NCI-H1092 (cell line): ENCODE results near the gene ZNF521.
"Not testable (repeated sequence)": the region's sequence is repeated elsewhere in the genome, so short reads cannot be mapped to it uniquely, and the experiment has no call there.

ENCODE experiments used
- DNase-seq: peaks from one replicate; lab custom pipeline; 2025; lab: John Stamatoyannopoulos, UW

ZNF521 gene

DNA sequence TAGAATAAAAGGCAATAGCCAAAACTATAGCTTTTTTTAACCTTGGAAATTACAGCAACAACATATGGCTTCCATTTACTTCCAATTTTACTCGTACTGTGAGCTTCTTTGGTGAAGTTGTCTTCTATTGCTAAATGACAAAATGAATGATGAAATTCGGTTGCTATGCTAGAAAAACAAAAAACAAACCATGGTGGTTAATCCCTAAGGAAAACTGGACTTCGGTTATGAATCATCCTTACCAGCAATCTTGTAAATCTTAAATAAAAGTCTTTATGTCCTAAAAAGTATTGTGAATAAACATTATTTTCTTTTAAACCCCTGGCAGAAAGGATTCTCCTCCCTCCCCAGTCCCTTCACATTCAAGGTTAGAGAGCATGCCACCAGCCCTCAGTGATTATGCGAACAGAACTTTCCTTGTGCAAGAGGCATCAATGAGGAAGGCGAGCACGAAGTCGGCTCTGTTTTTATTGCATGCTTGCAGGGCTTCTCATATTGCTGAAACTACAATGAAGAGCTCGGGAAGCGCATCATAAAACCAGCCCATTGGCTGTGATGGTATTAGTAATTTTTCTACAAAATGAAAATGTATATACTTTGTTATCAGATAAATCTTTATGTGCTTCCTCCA lies 62.9 kb downstream of the ZNF521 start:
- DNase-seq = no peak

DNA sequence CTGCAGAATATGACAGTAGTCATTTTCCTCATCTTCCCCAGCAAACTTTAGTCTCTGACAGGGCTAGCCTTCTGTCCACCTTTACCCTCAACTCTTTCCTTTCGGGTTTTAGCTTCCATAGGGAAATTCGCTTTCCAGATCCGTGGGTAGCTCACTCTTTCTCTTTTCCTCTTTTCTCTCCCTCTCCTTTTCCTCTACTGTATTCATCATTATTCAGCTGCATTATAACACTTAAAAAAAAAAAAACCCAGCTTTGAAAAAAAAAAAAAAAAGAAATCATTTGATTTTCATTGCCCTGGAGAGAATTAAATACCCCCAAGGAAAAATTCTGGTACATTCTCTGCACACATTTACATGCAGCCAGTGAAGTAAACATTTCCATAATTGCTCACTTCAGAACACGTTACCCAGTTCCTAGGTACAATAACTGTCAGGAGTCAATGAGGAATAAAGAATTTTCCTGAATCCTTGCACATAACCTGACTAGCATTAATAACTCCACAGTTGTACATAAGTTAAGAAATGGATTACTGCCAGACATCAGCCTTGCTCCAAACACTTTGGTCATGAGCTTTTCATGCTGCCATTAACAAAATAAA lies 63.5 kb downstream of the ZNF521 start:
- no peak for DNase-seq

DNA sequence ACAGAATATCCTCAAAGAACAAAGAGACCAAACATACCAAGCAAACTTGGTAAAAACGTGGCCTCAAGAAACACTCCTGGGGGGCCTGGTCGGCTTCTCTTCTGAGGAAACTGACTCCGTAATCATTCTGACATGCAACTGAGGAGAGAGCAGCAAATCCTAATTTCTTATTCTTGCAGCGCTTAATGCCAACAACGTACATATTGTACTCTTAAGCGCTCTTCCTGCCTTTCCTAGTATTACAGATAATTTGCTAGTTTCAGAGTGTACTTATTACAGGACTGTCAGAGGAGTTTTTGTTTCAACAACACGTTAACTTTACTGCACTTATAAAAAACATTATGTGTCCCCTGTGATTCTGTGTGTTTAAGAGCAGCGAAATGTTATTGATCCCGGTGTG lies 64.9 kb downstream of the ZNF521 start:
- DNase-seq = no peak

DNA sequence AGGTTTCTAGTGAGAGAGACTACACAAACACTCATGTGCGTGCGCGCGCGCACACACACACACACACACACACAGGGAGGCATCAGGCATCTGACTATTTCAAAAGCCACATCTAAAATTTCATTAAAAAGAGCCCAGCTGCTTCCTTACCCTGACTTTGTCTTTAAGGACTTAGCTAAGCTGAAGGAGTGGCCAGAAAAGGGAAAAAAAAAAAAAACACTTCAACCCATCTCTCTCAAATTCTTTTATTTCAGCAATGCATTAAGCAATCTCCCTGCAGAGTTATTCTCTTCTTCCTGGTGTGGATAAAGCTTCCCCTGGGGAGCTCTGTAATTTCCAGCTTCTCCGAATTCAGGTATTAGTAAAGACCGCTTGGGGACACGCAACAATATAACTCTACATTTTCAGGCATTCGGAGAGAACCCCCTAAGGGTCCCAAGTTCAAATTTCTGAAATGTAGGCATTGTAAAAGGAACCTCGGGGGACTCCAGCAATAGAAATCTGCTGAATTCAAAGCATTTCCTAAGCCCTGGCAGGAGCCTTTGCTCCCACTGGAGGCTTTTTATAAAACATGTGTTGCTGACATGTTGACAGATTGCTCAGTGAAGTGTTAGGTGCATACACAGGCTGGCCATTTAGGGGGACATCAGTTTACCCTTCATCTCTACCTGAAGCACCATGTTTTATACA lies 67.0 kb downstream of the ZNF521 start:
- no peak for DNase-seq

DNA sequence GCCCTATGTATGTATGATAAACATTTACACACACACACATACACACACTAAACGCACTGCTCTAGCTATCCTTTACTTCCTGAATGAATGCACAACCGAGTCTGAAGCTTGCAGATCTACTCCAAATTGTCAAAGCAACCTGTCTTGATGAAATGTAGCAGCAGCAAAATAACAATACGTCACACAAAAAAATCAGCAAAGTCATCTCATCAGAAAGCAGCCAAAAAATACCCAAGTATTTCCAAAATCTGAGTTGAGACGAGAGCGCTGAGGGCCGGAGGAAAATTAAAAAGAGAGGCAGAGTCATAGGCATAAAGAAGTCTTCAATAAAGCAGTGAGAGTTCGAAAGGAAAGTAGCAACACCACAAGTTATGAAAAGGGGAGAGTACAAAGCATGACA lies 67.7 kb downstream of the ZNF521 start:
- DNase-seq = no peak

DNA sequence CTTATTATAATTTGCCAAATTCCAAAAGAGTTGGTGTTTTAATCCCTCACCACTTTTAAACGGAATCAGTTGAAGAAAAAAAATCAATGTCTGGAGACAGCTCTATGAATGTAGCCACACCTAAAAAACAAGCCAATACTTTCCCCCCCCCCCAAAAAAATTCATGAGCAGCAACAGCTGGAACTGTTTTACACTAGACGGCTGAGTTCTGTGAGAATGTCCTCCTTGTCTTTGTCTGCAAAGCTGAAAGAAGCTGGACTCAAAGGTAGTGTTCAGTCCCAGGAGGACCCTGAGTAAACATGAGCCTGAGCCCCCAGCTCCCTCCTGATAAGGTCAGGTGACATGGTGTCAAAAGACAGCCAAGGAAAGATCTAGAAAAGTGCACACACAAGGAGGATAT lies 68.2 kb downstream of the ZNF521 start:
- DNase-seq = no peak

DNA sequence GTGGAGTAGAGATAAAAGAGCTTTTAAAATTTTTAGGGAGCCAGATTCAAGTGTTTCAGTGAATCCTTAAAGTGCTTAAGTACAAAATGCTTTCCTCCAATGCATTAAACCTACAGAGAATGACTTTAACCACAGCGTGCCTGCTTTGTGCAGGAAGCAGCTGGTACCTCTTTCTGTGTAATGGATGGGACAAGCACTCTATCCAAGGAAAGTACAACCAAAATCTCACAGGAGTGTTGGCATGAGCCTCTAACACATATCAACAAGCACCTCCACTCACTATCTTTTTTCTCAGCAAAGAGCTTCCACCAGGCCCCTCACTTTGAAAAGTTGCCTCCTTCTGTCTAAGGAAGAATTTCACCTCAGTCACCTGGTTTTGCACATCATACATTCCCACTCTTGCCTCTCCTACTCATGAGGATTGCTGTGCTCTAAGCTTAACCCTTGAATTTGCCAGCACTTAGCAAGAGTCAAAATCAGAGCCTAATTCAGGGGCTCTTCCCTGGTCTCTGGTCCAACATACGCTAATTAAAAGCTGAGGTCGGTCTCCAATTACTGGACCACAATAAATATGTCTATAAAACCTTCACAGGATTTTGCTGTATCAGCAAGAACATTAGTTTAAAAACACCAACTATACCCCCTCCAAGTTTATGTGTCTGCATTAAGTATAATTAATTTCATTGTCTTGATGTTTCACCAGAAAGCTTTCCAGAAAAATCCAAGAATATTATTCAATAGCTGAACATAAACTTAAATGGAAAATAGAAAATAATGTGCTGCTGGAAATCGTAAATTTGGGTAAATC lies 68.9 kb downstream of the ZNF521 start:
- DNase-seq = no peak

DNA sequence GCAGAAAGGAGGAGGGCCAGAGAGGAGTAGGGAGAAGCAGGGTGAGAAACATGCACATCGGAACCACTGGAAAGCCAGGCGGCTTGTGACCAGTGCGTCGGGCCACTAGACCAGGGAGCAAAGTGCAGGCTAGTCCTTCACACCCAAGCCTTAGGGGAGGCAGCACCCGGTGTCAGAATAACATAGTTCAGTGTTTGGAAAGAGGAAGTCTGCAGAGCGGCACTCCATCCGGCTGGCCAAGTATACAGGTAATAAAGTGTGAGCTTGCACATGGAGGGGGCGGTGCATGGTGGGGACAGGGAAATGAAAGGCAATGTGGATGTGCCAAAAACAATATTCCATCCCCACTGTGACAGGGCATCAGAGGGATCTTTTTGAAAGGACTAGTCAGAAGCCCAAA lies 69.7 kb downstream of the ZNF521 start:
- no peak for DNase-seq

DNA sequence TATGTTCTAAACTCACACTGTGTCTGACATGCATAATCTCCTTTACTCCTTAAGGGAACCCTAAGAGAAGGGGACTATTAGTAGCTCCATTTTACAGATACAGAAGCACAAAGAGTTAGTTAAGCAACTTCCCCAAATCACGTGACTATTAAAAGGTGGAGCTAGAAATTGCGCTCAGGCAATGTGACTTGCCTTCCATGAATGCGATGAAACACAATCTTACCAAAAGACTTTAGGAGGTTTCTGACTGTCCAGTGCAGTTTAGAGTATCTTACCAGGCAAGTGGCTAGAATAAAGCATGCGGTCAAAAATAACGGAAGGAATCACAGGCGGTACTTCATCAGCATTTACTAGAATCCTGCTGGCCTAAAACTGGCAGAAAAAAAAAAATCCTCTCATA lies 70.4 kb downstream of the ZNF521 start:
- DNase-seq = no peak

DNA sequence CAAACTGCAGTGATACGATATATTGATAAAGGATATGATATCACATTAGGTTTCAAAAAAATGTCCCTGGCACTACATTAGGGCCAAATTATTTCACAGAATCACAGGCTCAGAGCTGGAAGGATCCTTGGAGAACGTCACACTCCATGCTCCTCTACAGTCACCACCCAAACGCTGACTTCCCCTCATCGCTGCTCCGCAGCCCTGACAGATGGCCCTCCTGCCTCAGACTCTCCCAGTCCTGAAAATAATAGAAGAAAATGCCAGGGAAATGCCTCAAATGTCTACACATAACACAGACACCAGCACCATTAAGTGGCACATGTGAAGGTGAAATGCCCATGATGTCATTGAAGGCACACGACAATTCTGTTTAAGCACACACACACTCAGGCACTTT lies 72.0 kb downstream of the ZNF521 start:
- DNase-seq = no peak

DNA sequence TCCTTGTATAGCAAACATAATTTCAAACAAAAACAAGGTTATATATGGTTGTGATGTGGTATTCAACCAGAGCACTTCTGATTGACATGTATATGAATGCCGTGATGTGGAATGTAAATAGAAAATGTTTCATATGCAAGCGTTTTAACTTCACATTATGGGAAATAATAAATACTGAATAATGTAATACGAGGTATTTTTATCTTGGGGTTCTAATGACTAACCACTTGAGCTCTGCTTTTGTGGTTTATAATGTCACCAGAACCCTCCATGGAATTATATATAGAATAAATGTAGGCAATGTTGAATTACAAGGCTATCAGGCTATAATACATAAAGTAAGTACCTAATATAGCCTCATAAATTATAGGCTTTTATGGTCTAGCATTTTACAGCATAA lies 72.4 kb downstream of the ZNF521 start:
- DNase-seq = no peak

DNA sequence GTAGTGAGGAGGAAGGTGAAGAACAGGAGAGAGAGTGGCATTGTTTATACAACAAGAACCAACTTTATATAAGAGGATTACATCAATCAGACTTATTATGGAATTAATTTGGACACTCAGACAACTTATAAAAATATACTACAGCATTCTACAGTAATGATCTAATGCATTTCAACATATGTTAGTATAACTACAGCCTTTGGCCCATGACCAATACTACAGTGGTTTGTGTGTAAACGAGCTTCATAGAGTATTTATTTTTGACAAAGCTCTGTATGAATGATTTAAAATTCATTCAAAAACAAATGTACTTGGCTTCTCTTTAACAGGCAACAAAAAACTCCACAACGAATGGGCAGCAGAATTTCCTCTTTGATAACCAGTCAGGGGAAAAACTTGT lies 72.8 kb downstream of the ZNF521 start:
- no peak for DNase-seq

DNA sequence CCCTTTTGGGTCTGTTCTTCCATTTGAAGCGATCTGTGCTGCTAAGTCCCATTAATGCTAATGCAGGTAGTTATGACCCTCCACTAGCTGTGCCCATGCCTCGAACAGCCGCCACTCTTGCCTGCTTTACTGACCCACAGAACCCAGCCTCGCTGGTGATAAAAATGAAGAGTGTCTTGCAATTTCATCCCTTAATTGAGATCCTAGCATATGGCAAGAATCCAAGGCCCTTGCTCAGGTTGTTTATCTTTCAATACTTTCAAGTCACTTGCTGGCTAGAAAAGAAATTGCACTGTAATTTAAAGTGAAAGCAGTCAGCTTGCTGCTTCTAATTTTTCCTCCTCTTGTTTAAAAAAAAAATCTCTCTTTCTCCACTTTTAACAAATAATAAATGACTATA lies 73.6 kb downstream of the ZNF521 start:
- DNase-seq = no peak

DNA sequence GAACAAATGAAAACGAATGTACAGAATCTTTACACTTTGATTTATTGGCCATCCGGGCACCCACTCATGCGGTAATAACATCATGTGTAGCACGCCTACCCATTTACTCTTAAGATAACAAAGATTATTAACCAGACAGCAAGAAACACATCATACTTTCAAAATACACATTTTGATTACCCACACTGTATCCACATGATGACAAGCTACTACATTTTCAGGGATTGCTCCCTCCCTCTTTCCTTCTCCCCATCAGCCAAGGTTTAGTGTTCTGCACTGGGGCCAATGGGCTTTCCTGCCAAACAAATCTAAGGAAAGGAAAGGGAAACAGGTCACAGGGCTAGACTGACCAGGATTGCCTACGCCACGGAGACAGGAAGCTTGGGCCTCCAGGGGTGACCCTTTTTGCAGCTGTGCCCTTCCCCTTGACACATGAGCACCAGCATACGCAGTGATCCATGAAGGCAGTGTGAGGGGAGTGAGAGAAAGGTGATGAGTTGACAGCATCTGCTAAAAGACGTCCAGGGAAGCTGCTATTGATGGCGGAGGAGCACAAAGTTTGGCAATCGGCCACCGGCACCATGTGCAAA lies 76.5 kb downstream of the ZNF521 start:
- DNase-seq = no peak

DNA sequence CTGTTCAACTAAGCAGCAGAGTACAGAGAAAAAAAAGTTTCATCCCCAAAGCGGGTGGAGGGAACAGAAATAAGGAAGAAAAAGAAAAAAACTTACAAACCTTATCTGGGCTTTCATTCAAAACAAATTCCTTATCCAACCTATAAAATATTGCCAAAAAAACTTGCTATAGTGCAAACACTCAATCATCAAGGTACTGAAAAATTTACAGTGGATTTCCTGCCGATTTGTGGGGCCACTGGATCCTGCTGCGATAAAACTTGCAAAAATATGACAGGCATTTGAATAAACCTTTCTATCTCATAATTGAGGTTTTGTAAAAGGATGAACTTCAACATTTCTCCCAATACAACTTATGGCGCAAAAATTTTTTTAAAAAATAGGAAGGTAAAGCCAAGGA lies 77.0 kb downstream of the ZNF521 start:
- no peak for DNase-seq

DNA sequence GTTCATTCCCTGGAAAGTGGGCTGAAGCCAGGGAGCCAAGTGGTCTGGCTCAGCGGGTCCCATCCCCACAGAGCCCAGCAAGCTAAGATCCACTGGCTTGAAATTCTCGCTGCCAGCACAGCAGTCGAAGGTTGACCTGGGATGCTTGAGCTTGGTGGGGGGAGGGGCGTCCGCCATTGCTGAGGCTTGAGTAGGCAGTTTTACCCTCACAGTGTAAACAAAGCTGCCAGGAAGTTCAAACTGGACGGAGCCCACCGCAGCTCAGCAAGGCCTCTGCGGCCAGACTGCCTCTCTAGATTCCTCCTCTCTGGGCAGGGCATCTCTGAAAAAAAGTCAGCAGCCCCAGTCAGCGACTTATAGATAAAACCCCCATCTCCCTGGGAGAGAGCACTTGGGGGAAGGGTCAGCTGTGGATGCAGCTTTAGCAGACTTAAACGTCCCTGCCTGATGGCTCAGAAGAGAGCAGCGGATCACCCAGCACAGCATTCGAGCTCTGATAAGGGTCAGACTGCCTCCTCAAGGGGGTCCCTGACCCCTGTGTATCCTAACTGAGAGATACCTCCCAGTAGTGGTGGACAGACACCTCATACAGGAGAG lies 84.9 kb downstream of the ZNF521 start:
- not testable (repeated sequence) for DNase-seq

DNA sequence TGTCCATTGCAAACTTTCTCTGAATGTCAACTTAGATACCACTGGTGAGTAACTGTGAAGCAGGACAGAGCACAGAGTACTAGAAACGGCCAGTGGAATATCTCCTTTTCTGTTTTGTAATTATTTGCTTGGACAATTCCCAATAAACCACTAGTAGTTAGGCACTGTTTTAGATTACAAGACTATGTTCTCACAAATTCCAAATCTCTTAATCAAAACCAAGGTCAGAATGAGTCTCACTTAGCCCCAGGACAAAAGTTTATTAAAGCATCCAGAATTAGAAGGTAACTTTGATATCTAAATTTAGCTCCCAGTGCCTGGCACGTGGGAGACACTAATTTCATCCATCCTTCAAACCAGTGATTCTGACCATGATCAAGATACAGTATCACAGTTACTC lies 89.0 kb downstream of the ZNF521 start:
- DNase-seq = no peak

DNA sequence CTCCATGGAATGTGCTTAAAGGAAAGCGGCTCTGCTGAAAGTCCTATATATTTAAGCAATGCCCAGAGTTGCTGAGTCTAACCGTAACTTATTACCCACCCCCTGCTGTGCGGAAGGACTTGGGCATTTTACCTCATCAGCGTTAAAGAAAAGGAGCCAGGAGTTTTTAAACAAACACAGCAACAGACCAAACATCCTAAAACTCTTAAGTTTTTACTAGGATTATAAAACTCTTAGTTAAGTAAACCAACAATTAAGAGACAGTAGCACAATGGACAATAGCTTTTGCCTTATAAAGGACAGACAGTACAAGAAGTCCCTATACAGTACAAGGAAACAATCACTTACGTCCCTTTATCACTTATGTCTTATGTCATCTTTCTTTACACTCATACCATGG lies 90.2 kb downstream of the ZNF521 start:
- DNase-seq = no peak

DNA sequence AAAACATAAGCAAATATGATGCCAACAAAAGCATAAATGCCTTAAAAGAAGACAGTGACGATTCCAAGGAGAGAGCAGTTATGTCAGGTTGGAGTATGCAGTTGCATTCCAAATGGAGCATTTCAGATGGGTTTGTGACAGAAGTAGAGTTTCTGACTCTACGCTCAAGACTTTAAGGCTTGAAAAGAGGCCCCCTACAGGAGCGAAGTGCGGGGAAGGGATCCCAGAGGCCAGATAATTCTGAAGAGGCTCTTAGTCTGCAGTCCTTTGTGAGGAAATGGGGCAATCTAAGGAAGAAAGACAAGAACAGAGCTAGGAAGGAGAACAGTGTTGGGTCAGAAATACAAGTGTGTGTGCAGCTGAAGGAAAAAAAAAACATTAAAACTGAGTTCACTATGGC lies 95.5 kb downstream of the ZNF521 start:
- DNase-seq = no peak

DNA sequence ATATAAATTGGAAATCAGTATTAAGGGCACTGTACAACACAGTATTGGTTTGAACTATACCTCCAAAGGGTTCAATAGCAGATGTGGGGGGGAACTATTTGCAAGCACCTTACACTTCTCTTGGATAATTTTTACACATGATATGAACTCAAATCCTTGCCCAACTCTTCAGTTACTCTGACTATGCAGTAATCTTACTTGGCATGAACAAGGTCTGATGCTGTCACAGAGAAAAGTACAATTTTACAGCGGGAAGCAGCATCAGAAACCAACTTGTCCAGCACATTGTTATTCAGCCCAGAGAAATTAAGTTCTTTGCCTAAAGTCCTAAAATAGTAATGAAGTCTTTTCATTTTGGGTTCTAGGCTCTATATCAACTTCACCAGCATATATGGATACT lies 98.2 kb downstream of the ZNF521 start:
- no peak for DNase-seq

DNA sequence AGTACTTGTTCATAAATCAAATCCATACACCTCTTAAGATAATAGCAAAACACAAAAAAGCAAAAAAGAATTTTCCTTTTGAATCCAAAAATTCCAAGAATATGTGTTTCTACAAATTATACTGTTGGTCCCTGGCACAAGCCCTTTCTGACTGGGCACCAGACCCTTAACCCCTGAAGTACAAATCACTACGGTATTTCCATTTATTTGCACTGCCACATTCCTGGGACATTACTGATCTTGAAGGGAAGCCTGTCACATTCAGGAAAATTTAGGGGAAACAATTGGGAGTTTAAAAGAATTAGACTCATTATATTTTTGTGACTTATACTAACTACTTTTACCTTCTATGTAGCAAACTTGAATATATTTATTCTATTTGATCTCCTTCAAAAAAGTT lies 98.8 kb downstream of the ZNF521 start:
- no peak for DNase-seq

DNA sequence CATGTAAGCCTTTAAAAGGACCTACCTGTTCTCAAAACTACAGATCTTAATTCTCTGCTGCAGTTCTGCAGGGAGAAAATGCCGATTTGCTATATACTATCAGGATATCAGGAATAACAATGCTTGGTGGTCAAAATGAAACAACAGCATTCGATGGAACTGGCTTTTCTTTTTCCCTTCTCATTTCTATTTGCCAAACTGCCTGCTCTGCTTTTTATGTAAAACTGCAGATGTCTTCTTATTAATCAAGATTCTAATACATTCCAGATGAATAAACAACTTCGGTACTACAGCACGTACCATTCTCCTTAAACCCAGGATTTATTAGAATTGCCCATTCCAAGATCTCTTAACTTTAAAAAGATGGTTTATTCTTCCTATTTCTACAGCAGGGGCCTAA lies 100.9 kb downstream of the ZNF521 start:
- no peak for DNase-seq
